HG02870 (cell line): ENCODE measurements around the gene PRR23B.

Source experiments
- ATAC-seq: cut with Tn5 transposase; IDR thresholded peaks from one replicate; pipeline ENCODE4 v1.9.1; 2021; ENCODE audit warnings: mild to moderate bottlenecking, moderate library complexity; ENCODE audit not compliant: unreplicated experiment

PRR23B gene

DNA sequence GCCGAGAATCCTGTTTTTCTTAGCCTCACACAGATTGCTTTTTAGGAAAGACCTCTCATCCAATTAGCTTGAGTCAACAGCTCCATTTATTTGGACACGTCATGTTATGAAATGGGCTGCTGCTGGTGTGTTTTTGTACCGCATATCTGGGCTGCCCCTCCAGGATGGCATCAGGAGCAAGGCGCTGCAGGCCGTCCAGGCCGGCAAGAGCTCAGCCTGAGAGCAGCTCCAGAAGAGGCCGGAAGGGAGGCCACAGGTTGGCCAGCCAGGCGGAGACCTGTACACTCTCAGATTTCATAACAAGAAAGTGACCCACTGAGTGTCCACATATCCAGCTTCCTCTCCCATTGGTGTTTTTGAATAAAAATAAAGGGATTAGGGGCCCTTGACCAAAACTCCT, 45.4 kb downstream of the PRR23B start:
- no peak for ATAC-seq

- ATAC-seq = no peak
These were observed 46.3 kb downstream of the PRR23B start for GRCh38 chr3:138974462-138974861.

- no peak for ATAC-seq
These were observed 47.8 kb downstream of the PRR23B start for GRCh38 chr3:138972941-138973340.

DNA sequence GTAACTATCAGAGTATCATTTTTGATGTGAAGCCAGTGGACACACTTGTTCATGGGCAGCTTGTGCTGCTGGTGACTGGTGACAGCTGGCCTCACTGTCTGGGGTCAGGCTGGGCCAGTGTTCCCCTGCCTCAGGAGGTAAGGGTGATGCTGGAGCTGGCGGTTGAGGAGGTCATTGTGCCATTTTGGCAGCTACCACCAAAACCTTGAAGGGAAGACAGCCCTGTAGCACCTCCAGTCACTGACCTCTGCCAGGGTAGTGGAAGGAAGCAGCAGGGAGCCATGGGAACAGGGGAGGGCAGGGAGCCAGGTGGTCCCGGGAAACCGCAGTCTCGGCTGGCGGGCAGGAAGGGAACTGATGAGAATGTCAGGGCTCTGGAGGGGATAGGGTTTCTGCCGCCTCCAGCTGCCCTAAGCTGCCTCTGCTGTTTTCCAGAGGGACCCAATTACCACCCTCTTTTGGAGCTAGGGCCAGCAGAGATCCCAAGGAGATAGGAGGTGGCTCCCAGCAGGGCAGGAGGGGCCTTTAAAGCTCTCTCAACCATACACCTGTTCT, 48.9 kb downstream of the PRR23B start:
- ATAC-seq = no peak
